ELF-1 (cell line): ENCODE data around the gene NKX2-3.

Source experiments
- DNase-seq: peaks from one replicate; pipeline ENCODE4 v3.0.0-alpha.2; 2016; ENCODE audit warnings: low read depth, low spot score

Gene NKX2-3

DNA sequence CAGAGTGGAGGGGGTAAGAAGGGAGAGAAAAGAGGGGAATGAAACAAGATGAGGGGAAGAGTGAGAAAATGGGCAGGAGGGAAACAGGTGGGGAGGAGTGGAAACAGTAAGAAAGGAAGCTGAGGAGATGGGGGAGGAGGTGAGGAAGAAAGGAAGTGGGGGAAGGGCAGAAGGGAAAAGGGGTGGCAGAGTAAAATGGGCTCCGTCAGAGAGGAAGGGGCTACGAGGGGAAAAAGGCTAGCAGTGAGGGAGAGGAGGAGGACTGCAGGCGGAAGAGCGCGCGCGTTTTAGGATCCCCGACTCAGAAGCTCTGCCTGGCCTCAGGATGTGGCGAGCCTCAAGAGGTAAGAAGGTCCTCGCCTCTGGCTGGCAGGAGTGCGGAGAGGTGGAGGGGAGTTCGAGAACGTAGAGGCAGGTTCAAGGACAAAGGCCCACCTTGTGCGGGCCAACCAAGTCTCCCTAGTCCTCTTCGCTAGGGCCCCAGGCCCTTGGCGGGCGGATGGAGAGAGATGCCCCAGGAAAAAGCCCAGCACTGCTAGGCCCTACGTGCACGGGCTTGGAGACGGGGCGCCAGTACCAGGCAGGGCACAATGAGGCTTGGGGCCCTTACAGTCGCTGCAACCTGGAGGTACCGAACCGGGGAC, 5.8 kb upstream of the NKX2-3 start:
- no peak for DNase-seq

DNA sequence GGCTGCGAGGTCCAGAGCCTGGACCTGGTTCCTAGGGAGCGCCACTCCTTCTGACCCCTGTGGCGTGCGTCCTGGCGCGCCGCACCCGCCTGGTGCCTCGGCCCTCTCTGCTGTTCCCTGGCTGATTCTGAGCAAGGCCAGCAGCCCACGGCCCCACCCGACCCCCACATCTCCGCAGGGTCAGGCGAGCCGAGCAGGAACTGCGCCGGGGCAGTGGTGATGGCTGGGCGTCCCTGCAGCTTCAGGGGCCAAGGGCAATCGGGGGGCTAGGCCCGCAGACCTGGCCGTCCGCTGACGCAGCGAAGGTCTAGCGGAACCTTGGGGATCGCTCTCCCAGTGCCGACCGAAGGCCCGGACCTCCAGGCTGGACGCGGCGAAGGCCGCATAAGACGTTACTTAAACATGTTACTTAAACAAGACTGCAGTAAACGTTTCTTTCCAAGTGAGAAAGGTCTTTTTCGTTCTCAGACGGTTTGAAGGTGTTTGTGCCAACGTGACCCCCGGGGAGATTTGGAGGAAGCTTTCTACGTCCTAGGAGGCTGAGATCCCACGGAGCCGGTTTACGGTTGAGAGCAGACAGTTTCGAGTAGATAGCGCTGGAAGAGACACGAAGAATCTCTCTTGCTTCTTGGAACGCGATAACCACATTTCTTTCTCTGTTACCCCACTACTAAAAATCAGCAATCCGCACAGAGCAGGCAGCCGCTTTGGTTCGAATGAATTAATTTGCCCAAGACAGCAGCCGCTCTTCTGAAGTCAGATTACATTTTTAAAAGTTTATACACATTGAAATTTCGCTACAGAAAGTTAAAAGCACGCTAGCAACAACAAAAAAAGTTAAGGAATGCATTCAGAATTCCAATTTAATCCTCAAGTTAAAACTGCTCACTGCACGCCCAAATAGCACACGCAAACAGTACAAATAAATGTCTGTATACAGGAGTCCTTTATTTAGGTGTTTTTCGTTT, 4.9 kb upstream of the NKX2-3 start:
- peak; percentile 69 for DNase-seq

DNA sequence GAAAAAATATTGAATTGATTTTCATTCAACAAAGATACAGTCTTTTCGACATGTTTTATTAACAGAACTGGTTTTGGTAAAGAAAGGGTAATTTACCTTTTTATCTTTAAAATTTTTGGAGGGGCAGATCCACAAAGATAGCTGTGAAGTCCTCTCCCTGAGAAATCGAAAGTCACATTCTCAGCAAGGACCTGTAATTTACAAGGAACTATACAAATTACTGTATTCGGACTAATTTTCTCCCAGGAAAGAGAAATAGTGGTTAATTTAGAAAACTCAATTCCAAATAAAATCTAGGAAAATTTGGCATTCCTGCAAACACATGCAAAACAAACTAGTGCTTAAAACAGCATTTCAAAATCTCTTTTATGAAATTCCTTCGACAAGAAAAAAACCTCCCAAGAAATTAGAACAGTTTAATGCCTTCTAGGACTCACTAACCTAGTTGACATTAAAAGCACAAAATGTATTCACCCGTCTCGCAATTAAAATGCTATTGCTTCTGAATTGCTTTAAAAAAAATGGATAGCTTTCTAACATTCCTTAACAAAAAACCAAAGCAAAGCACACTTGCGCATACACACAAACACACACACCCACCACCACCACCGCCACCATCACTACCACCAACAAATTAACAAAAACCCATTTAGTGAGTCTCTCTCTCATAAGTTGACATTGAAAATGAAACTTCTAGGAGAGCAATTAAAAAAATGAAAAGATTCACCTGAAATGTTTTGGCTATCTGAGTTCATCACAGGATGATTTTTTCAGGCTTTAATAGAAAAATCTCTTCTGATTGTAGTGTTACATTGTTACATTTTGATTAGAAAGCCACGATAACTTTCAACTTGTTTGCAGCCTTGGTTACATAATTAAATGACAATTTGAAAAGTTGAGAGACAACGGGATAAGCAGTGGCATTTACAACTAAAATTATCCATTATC, 4.0 kb upstream of the NKX2-3 start:
- no peak for DNase-seq

DNA sequence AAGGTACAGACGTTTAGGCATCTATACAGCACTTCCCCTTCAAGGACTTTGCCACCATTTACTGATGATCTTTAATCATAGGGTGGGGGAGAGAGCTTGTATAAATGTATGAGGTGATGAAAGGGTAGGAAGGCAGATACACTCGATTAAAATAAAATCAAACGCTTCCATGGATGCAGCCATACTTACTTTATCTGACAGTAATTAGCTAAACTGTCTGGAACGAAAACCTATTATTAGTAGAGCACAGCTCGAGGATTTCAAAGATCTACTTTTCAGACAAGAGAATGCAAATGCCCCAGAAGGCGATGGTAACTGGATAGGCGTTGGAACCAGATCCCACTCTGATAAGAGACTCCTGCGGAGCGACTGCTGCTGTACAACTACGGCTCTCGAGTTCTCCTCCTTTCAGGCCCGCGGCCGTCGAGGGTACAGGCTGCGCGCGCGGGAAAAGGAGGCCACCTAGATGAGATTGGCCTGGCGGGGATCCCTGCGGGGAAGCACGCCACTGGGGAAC, 3.1 kb upstream of the NKX2-3 start:
- DNase-seq, result peak; percentile 68

DNA sequence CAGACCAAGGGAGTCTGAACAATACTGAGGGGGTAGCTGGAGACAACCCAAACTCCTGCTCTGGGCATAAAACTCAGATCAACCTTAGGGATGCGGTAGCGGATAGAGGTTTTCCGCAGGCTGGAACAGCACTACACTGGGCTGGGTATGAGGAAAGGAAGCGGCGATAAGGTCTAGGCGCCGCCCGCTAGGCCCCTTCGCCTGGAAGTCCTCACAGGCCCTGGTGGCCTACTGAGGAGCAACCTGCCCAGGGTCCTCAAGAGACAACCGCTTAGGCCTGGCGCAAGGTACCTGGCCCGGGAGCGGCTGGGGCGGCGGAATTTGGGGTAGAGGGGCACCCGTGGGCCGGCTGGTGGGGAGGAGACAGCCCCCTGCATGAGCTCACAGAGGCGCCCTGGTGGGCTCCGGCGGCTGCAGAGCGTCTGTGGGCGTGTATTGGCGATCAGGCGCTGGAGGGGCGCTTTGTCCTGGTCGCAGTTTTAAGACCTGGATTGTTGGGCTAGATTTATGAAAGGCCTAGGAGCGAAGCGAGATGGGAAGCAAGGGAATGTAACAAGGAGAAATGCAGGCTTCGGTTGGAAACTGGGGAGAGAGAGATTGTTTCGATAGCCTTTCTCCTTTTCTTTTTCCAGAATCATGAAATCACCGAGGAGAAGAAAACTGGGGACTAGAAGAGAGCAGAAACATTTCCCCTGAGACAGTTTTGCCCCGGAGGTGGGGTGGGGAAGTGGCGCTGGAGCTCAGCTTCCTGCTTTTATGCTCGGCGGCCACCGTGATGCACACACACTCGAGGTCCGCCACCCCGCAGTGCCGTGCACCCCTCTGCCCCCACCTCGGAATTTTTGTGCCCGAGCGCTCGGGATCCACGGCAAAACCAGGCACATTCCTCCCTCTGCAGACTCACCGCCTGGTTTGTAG, 2.4 kb upstream of the NKX2-3 start:
- peak; percentile 78 for DNase-seq

DNA sequence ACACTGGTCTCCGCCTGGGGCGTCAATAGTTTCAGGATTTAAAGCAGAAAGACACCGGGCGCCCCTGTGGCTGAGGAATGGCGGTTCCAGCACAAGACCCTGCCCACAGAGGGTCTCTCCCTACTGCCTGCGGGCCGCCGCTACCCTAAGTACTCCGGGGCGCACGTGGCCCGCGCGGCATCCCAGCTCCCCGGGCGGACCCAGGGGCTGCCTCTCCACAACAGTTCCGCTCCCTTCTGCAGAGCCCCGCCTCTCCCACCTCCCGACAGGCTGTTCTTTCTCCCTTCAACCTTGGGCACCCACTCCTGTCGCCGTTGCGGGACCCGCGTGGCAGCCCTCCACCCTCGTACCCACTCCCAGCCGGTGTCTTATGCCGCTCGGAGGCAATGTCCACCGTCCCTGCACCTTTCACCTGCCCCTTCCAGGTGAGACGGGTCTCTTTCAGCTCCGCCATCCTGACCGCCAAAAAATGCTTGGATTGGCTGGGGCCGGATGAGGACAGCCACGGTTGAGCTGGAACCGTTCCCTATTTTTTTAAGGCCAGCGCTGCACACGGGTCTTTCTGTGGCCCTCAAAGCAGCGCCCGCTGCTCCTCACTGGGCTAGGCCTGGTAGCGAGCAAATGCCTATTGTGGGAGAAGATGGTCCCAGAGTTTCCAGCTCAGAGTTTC, 1.6 kb upstream of the NKX2-3 start:
- DNase-seq, result peak; percentile 84

DNA sequence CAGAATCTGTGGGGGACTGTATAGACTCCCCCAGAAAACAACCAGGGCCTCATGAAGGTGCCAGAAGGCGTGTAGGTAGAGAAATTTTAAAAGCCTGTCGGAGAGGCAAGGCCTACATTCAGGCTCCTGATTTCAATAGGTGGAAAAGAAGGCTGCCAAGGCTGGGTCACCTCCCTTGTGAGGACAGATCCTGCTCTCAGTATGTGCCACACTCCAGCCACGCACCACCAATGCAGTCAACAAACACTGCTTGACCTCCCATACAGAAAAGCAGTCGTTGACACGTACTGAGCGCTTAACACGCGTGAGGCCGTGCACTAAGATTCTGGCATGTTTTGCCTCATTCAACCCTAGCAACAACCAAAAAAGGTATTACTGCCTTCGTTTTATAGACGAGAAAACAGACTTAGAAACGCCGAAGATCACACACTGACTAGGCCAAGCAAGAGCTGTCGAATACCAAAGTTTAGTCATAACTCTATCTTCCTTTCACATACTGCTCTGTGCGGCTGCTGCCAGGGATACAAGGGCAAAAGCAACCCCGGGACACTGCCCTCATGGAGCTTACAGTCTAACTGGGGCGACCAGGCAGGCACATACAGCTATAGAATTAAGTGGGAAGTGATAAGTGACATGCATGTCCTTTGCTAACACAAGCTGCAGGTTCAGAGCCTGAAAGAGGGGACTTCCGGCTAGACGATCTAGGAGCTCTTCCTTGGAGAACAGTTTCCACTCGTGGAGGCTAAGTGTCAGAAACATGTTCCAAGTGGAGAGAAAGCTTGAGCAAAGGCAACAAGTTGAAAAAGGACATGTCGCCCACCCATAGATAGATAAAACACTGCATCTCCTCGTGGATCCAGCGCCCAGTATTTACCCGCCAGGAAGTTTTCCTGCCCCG, 797 bp upstream of the NKX2-3 start:
- no peak for DNase-seq

DNA sequence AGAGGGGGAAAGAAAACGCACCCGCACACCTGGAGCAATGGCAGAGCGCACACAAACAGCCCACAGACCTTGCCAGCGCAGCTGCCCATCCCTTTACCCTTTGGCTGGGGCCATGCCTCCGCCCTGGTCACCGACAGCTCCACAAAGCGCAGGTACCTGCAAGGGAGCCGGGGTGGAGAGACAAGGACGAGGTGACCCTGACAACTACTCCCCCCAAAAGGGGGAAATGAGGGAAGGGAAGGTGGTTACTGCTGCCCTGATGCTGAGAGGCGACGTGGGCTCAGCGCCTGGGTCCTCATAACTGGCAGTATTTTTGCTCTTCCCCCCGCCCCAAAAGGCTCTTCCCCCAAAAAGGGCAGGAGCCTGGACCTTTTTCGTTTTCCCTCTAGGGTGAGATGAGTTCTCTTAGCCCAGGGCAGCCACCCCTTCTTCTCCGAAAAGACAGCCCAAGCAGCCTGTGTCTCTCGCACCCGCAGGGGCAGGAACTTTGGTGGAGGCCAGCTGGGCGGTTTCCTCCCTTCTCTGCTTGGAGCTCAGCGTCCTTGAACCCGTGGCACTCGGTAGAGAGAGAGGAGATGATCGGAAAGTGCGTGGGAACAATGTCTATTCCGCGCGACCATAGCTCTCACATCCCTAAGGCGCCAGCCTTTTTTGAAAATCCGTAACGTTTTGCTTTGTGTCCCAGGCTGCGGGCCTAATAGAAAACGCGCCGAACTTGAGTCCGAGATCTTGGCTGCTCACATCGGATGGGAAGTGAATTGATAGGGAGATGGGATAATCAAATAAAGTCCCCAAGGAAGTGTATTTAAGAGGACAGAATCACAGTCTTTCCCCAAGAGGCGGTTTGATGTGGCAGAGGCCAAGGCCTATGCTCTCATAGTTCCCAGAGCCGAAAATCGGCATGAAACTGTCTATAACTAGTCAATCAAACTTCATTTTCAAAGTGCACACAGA, 1.0 kb downstream of the NKX2-3 start:
- DNase-seq, result no peak

DNA sequence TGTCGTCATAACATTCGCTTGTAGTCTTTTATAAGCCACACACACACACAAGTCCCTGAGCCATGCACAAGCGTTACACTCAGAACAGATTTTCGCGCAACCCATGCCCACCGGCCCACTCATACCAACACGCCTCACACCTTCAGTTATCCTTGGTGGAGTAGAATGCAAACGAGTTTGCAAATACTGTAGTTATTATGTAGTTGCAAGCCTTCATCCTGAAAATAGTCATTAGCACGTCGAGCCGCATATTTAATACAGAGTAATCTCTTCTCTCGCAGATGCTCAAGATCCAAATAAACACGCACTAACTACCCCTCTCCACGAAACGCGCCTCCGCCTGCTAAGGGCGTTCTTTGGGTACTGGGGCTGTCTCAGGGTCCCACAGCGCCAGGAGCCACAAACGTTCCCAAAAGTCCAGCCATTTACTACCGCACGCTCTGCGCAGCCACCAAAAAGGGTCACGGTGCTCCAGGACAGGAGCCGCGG, 1.8 kb downstream of the NKX2-3 start:
- no peak for DNase-seq

DNA sequence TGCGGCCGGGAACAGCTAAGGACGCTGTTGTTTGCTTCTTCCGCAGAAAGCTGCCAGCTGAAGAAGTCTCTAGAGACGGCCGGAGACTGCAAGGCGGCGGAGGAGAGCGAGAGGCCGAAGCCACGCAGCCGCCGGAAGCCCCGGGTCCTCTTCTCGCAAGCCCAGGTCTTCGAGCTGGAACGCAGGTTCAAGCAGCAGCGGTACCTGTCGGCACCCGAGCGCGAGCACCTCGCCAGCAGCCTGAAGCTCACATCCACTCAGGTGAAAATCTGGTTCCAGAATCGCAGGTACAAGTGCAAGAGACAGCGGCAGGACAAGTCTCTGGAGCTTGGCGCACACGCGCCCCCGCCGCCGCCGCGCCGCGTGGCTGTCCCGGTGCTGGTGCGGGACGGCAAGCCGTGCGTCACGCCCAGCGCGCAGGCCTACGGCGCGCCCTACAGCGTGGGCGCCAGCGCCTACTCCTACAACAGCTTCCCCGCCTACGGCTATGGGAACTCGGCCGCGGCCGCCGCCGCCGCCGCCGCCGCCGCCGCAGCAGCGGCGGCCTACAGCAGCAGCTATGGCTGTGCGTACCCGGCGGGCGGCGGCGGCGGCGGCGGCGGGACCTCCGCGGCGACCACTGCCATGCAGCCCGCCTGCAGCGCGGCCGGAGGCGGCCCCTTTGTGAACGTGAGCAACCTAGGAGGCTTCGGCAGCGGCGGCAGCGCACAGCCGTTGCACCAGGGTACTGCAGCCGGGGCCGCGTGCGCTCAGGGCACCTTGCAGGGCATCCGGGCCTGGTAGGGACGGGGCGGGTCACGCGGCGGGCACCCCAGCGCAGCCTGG, 2.4 kb downstream of the NKX2-3 start:
- peak; percentile 73 for DNase-seq

DNA sequence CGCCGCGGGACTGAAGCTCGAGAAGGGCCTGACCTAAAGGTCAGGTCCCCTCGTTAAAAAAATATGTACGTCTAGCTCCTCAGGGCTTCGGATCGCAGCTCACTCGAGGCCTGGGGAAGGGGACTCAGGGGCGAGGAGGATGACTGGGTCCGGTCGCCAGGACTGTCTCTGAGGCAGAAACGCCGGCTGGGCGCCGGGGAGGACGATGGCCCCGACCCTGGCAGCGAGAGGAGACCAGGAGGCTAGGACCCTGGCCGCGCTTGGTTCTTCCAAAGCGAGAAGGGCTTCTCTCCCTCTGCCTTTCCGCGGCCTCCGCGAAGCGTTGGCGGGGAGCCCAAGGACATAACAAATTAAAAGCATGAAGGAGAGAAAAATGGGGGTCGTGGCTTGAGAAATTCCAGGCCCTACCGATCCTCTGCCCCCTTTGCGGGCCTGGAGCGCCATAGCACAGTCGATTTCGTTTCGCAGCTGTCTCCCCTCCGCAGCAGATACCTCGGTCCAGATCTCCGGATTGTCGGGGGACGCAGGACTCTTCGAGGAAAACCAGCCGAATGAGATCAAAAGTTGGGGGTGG, 3.1 kb downstream of the NKX2-3 start:
- peak; percentile 56 for DNase-seq

DNA sequence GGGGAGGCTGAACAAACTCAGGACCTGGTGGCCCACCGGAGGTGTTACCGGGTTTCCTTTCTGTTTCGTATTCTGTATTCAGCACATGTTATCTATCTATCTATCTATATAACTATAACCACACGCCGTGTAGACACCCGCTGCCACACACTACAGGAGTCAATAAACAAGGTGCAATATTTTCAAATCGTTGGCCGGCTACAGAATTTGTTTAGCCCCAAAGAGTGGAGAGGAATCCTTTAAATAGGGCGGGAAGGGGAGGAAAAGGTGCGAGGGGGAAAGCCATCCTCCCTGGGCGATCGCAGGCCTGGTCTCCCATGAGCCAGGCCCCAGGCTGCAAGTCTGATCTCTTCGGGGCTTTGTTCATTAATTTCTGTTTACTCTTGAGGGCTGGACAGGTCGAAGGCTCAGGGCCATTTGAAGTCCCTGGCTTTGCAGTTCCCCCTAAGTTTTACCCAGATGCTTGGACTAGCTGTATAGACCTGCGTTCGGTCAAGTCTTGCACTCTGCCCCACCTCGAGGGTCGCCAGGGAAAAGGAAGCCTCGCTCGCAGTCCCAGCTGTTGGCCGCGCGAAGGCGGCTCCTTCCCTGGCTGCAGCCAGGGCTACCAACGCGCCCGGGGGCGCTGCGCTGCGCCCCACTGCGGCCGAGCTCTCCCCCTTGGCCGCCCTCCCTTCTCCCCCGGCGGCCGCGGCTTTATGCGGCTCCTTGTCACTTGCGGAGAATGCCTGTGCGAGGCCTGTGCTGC, 3.8 kb downstream of the NKX2-3 start:
- DNase-seq, result peak; percentile 75

DNA sequence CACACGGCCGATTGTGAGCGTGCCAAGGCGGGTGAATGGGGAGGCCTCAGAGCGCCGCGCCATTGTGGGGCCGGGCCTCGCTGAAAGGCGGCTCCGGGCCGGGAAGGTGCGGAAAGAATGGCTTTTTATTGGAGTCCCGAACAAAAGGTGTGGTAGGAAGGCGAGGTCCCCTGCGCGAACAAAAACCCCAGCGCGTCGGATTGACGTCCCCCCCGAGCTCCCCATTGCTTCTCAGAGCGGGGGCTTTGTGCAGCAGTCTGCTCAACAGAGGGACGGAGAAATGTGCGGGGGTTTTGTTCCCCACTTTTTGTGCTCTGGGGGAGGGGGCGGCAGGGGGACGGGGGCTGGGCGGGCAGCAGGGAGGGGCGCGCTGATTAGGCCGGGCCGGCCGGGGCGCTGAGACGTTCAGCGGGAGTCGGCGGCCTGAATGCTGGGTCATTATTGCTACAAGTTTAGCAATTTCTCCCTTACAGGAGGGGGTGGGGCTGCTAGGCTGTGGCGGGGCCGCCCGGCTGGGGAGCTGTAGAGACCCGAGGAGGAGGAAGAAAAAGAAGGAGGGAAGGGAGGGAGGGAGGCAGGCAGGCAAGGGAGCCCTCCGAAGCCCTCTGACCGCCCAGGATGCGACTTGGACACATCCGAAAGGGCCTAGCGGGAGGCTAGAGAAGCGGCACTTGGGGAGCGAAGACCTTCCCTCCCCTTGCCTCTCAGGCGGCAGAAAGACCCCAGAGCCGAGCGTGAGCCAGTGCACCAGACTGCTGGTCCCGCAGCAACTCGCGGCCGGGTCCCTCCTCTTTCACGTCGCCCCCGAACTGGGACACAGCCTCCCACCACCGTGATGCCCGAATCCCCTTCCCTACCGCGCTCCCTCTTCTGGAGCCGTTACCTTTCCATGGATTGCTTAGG, 4.6 kb downstream of the NKX2-3 start:
- DNase-seq, result peak; percentile 46
